GM23248 (cell line): ENCODE measurements around the gene NFILZ. TPM values are rescaled to one million over a fixed set of nuclear protein-coding genes. Genes with fewer than 3 reads are reported as not detected.

ENCODE experiments used
- DNase-seq: peaks from one replicate; pipeline ENCODE4 v3.0.0-alpha.2; 2015
- H2AFZ ChIP-seq: fragments of 200-600 bp; sonication (generic); 2 replicates; pipeline ENCODE4 v1.6.1; 2016; ENCODE audit warnings: antibody characterized with exemption
- H3F3A ChIP-seq: fragments of 200-600 bp; sonication (generic); 2 replicates; pipeline ENCODE4 v1.6.1; 2016; ENCODE audit warnings: mild to moderate bottlenecking, antibody characterized with exemption, mixed run types; ENCODE audit not compliant: insufficient read depth
- H3K27ac ChIP-seq: fragments of 200-600 bp; sonication (generic); 2 replicates; pipeline ENCODE4 v1.5.1; 2016; ENCODE audit warnings: mild to moderate bottlenecking
- H3K27me3 ChIP-seq: fragments of 200-600 bp; sonication (generic); replicated peaks from 2 replicates; pipeline ENCODE4 v1.6.1; 2016; ENCODE audit warnings: mild to moderate bottlenecking; ENCODE audit not compliant: insufficient read depth
- H3K36me3 ChIP-seq: fragments of 200-600 bp; sonication (generic); 2 replicates; pipeline ENCODE4 v1.6.1; 2016; ENCODE audit warnings: low read depth, mild to moderate bottlenecking
- H3K4me1 ChIP-seq: fragments of 200-600 bp; sonication (generic); 2 replicates; pipeline ENCODE4 v1.6.1; 2016; ENCODE audit warnings: mild to moderate bottlenecking; ENCODE audit not compliant: insufficient read depth
- H3K4me2 ChIP-seq: fragments of 200-600 bp; sonication (generic); one replicate; pipeline ENCODE4 v1.6.1; 2016; ENCODE audit warnings: mild to moderate bottlenecking; ENCODE audit not compliant: unreplicated experiment
- H3K4me3 ChIP-seq: fragments of 200-600 bp; sonication (generic); 2 replicates; pipeline ENCODE4 v1.5.1; 2016; ENCODE audit warnings: mild to moderate bottlenecking
- H3K79me2 ChIP-seq: fragments of 200-600 bp; sonication (generic); 2 replicates; pipeline ENCODE4 v1.6.1; 2016; ENCODE audit warnings: mild to moderate bottlenecking; ENCODE audit not compliant: insufficient read depth
- H3K9ac ChIP-seq: fragments of 200-600 bp; sonication (generic); 2 replicates; pipeline ENCODE4 v1.6.1; 2016; ENCODE audit warnings: mild to moderate bottlenecking
- H3K9me2 ChIP-seq: fragments of 200-600 bp; sonication (generic); 2 replicates; pipeline ENCODE4 v1.6.1; 2016; ENCODE audit warnings: mixed run types, mild to moderate bottlenecking, moderate library complexity; ENCODE audit not compliant: insufficient read depth
- H3K9me3 ChIP-seq: fragments of 200-600 bp; sonication (generic); one replicate; pipeline ENCODE4 v1.6.1; 2017; ENCODE audit warnings: low read depth
- H4K20me1 ChIP-seq: fragments of 200-600 bp; sonication (generic); 2 replicates; pipeline ENCODE4 v1.6.0; 2016; ENCODE audit not compliant: insufficient read depth
- EZH2 ChIP-seq: fragments of 200-600 bp; sonication (generic); IDR thresholded peaks from 2 replicates; pipeline ENCODE4 v1.6.1; 2018; ENCODE audit warnings: antibody characterized with exemption, mild to moderate bottlenecking; ENCODE audit not compliant: insufficient read depth, poor library complexity, severe bottlenecking
- EZH2phosphoT487 ChIP-seq: fragments of 200-600 bp; sonication (generic); IDR thresholded peaks from 2 replicates; pipeline ENCODE4 v1.6.1; 2018; ENCODE audit warnings: antibody characterized with exemption, moderate library complexity, mild to moderate bottlenecking, low read depth; ENCODE audit not compliant: insufficient read depth
- WGBS, 2 experiments: methylation state at CpG; one replicate each; pipeline ENCODE4 v1.1.6; 2015 to 2017; ENCODE audit warnings: low lambda C conversion rate in 2 of 2, low coverage in 1 of 2; ENCODE audit errors: missing lambda C conversion rate in 2 of 2; 5-methylcytosine and 5-hydroxymethylcytosine counted together
- in situ Hi-C: fragments of 300-500 bp; cut with MboI; formaldehyde crosslinking; loops from 2 replicates; pipeline ENCODE4 v1.15.0; 2020
- polyA plus RNA-seq: library from polyadenylated mRNA; unstranded; fragments of >200 nt; fragmentation: Nextera tagmentation; extraction: Ambion mirVana; gene quantifications from 2 replicates; pipeline ENCODE4 v1.2.1, GENCODE V29; 2016
- total RNA-seq: library from RNA; depleted of rRNA; stranded (reverse); fragments of >200 nt; shearing (Covaris generic); gene quantifications from 2 replicates; pipeline ENCODE4 v1.2.3, GENCODE V29; 2014

NFILZ gene
- total and polyA plus RNA-seq, 2 experiments from 2014 or later = not detected

DNA sequence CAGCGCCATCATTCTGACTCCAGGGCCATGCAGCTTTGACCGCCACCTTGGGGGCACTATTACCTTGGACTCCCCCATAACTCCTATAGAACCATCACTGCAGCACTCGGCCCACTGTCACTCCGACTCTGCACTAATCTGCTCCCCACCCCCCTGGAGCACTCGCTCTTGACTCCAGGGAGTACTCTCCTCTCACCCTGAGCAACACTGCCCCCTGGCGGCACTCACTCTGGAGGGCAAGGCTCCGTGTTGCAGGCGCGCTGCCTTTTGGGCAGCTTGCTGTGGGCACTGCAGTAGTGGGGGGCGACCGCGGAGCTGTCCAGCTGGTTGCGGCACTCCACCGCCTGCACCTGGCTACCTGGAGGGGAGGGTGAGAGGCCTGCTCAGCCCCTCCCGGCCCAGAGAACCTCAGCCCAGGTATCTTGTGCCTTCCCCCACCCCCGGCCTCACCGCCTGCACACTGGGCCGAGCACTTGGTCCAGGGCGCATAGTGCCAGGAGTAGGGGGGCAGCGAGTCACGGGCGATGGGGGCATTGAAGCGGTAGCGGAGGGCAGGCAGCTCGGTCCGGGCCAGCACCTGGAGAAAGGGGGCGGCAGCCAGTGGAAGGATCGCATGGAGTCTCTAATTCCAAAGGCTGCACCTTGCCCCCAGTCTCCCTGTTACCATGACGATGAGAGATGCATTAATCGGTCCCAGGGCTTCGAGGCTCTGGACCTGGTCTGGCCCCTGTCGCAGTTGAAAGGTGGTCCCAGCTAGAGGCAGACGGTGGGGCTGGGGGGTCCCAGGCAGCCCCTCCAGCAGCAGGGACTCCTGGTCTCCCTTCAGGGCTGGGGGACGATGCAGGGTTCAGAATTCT, 44.3 kb upstream of the NFILZ start:
- no peaks in the 10 kb centered on the region for H3K36me3 ChIP-seq
- TF ChIP-seq EZH2phosphoT487 (no peak), EZH2 (no peak)
- 80 to 88% methylated on average over 32 to 34 of the region's 34 CpGs for WGBS, 2 experiments
- no peaks in the 10 kb centered on the region for H3K79me2 ChIP-seq
- H3K4me1 ChIP-seq = no peaks in the 10 kb centered on the region
- no peaks in the 10 kb centered on the region for H4K20me1 ChIP-seq
- no peak overlapping the region for H3K4me3 ChIP-seq
- H3K27me3 ChIP-seq = no peaks in the 10 kb centered on the region
- H3K9ac ChIP-seq = no peak overlapping the region
- in situ Hi-C loops = no loop called here
- no peak overlapping the region for H3K27ac ChIP-seq
- H3K9me2 ChIP-seq = no peaks in the 10 kb centered on the region
- H3K9me3 ChIP-seq = no peaks in the 10 kb centered on the region
- H3F3A ChIP-seq = no peaks in the 10 kb centered on the region
- DNase-seq = peak; percentile 37
- no peak overlapping the region for H2AFZ ChIP-seq
- no peak overlapping the region for H3K4me2 ChIP-seq

GRCh38 chr19:8589177-8589714, 41.2 kb upstream of the NFILZ start:
- no peak overlapping the region for H3K4me2 ChIP-seq
- no peaks in the 10 kb centered on the region for H3K27me3 ChIP-seq
- H3K9me2 ChIP-seq = no peaks in the 10 kb centered on the region
- H3K27ac ChIP-seq = no peak overlapping the region
- DNase-seq = no peak
- H3K4me1 ChIP-seq = no peaks in the 10 kb centered on the region
- no peaks in the 10 kb centered on the region for H3K9me3 ChIP-seq
- H4K20me1 ChIP-seq = no peaks in the 10 kb centered on the region
- in situ Hi-C loops = no loop called here
- H2AFZ ChIP-seq = no peak overlapping the region
- no peak overlapping the region for H3K9ac ChIP-seq
- no peaks in the 10 kb centered on the region for H3K79me2 ChIP-seq
- H3K36me3 ChIP-seq = no peaks in the 10 kb centered on the region
- TF ChIP-seq EZH2phosphoT487 = no peak
- TF ChIP-seq EZH2 = no peak
- no peak overlapping the region for H3K4me3 ChIP-seq
- 79 to 86% methylated on average over 22 to 32 of the region's 32 CpGs for WGBS, 2 experiments
- peaks cover 4% of the 10 kb centered on the region; the same call in 1 of the 2 replicates for H3F3A ChIP-seq

DNA sequence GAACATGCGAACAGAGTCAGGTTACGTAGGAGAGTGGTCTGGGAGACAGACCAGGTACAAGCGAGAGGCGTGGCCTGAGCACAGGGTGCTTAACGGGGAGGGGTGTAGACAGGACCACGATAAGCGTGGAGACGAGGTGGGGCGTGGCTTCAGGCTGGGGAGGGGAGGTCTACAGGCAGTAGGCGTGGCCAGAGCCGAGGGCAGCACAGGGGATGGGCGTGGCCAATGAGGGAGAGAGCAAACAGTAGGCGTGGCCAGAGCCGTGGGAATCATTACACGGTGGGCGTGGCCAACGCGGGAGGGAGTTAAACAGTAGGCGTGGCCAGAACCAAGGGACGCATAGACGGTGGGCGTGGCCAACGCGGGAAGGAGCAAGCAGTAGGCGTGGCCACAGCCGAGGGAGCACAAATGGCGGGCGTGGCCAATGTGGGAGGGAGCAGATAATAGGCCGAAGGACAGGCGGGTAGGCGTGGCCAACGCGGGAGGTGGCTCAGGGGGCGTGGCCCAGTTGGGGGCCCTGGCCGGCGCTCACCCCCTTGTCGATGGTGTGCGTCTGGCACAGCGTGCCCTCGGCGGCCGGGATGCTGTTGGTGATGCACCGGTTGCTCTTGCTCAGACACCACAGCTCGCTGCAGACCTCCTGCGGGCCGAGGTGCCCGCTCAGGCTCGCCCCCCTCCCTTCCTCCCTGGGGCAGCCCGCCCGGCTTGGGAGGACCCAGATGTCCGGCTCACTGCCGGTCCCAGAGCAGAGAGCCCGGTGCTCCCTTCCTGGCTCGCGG, 38.0 kb upstream of the NFILZ start:
- peak overlapping the region; percentile 89 for H3K4me2 ChIP-seq
- H3K36me3 ChIP-seq = no peaks in the 10 kb centered on the region
- no peaks in the 10 kb centered on the region for H3K9me2 ChIP-seq
- H3K79me2 ChIP-seq = no peaks in the 10 kb centered on the region
- no peaks in the 10 kb centered on the region for H3K9me3 ChIP-seq
- DNase-seq = peak; percentile 100
- peak overlapping the region; percentile 72 for H2AFZ ChIP-seq
- H4K20me1 ChIP-seq = no peaks in the 10 kb centered on the region
- H3K9ac ChIP-seq = peak overlapping the region; percentile 46
- TF ChIP-seq EZH2 (no peak), EZH2phosphoT487 (no peak)
- peak overlapping the region; percentile 65 for H3K4me3 ChIP-seq
- WGBS, 2 experiments = 3 to 4% methylated on average over 29 to 55 of the region's 55 CpGs
- no peaks in the 10 kb centered on the region for H3K27me3 ChIP-seq
- H3K27ac ChIP-seq = no peak overlapping the region
- in situ Hi-C loops = no loop called here
- H3K4me1 ChIP-seq = no peaks in the 10 kb centered on the region
- H3F3A ChIP-seq = peaks cover 4% of the 10 kb centered on the region; the same call in 1 of the 2 replicates

- H3K27me3 ChIP-seq = no peaks in the 10 kb centered on the region
- H3F3A ChIP-seq = peaks cover 4% of the 10 kb centered on the region; the same call in 1 of the 2 replicates
- H3K27ac ChIP-seq = no peak overlapping the region
- H3K9me3 ChIP-seq = no peaks in the 10 kb centered on the region
- DNase-seq = peak; percentile 37
- H3K9ac ChIP-seq = no peak overlapping the region
- H2AFZ ChIP-seq = no peak overlapping the region
- 97 to 98% methylated on average over 2 of the region's 2 CpGs for WGBS, 2 experiments
- TF ChIP-seq EZH2 (no peak), EZH2phosphoT487 (no peak)
- H3K9me2 ChIP-seq = no peaks in the 10 kb centered on the region
- no peak overlapping the region for H3K4me2 ChIP-seq
- H3K4me1 ChIP-seq = no peaks in the 10 kb centered on the region
- H3K36me3 ChIP-seq = no peaks in the 10 kb centered on the region
- H3K79me2 ChIP-seq = no peaks in the 10 kb centered on the region
- in situ Hi-C loops = no loop called here
- H4K20me1 ChIP-seq = no peaks in the 10 kb centered on the region
- no peak overlapping the region for H3K4me3 ChIP-seq
Measured at GRCh38 chr19:8593931-8594330, 36.5 kb upstream of the NFILZ start.
